ENCODE data around the gene SRGAP1.

DNA sequence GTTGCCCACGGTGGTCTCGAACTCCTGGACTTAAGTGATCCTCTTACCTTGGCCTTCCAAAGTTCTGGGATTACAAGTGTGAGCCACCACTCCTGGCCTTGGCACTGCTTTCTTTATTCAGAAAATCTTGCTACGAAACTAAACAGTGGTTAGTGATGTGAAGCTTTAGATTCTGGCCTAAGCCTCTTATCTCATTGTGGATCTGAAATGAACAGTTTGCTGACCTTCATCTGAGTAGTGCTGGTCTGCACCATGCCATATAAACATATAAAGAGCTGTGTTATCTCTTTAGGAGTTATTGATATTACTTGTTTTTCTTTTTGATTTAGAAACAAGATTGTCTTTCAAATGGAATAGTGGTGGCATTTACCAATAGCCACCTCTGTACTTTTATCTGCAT lies 22.6 kb downstream of the SRGAP1 start:
- TF ChIP-seq, protein P1, sequence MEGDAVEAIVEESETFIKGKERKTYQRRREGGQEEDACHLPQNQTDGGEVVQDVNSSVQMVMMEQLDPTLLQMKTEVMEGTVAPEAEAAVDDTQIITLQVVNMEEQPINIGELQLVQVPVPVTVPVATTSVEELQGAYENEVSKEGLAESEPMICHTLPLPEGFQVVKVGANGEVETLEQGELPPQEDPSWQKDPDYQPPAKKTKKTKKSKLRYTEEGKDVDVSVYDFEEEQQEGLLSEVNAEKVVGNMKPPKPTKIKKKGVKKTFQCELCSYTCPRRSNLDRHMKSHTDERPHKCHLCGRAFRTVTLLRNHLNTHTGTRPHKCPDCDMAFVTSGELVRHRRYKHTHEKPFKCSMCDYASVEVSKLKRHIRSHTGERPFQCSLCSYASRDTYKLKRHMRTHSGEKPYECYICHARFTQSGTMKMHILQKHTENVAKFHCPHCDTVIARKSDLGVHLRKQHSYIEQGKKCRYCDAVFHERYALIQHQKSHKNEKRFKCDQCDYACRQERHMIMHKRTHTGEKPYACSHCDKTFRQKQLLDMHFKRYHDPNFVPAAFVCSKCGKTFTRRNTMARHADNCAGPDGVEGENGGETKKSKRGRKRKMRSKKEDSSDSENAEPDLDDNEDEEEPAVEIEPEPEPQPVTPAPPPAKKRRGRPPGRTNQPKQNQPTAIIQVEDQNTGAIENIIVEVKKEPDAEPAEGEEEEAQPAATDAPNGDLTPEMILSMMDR (IDR thresholded peaks at IDR 0.05; ENCODE audit: poor library complexity, severe bottlenecking) = no peak
- TF ChIP-seq EP300 (conservative IDR thresholded peaks at IDR 0.05; ENCODE audit: poor library complexity, severe bottlenecking) (no peak), TAF1 (IDR thresholded peaks at IDR 0.05; ENCODE audit: low read depth) (no peak), EZH2 (IDR thresholded peaks at IDR 0.05; ENCODE audit: borderline replicate concordance, insufficient read depth, low read length, poor library complexity, severe bottlenecking) (no peak), RAD21 (conservative IDR thresholded peaks at IDR 0.05) (no peak), POLR2AphosphoS5 (IDR thresholded peaks at IDR 0.05) (no peak), SMC3 (conservative IDR thresholded peaks at IDR 0.05; ENCODE audit: poor library complexity) (no peak), MXI1 (conservative IDR thresholded peaks at IDR 0.05; ENCODE audit: poor library complexity, severe bottlenecking) (no peak)
- TF ChIP-seq, protein P2, sequence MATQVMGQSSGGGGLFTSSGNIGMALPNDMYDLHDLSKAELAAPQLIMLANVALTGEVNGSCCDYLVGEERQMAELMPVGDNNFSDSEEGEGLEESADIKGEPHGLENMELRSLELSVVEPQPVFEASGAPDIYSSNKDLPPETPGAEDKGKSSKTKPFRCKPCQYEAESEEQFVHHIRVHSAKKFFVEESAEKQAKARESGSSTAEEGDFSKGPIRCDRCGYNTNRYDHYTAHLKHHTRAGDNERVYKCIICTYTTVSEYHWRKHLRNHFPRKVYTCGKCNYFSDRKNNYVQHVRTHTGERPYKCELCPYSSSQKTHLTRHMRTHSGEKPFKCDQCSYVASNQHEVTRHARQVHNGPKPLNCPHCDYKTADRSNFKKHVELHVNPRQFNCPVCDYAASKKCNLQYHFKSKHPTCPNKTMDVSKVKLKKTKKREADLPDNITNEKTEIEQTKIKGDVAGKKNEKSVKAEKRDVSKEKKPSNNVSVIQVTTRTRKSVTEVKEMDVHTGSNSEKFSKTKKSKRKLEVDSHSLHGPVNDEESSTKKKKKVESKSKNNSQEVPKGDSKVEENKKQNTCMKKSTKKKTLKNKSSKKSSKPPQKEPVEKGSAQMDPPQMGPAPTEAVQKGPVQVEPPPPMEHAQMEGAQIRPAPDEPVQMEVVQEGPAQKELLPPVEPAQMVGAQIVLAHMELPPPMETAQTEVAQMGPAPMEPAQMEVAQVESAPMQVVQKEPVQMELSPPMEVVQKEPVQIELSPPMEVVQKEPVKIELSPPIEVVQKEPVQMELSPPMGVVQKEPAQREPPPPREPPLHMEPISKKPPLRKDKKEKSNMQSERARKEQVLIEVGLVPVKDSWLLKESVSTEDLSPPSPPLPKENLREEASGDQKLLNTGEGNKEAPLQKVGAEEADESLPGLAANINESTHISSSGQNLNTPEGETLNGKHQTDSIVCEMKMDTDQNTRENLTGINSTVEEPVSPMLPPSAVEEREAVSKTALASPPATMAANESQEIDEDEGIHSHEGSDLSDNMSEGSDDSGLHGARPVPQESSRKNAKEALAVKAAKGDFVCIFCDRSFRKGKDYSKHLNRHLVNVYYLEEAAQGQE (IDR thresholded peaks at IDR 0.05; ENCODE audit: borderline replicate concordance) = no peak

Data from neural cell (in vitro differentiated cells).